Trophoblast cell (in vitro differentiated cells and primary cell): ENCODE measurements around the gene IKZF5.

Experiments
- DNase-seq, 2 donors: peaks; one replicate each; pipeline ENCODE4 v3.0.0-alpha.2; 2016
- H2AFZ ChIP-seq: 2 replicates; pipeline ENCODE4 v1.6.1; 2013; ENCODE audit warnings: low read length, moderate library complexity, mild to moderate bottlenecking; ENCODE audit not compliant: insufficient read depth, poor library complexity
- H2AK5ac ChIP-seq: 2 replicates; pipeline ENCODE4 v1.6.1; 2013; ENCODE audit warnings: mild to moderate bottlenecking, low read length
- H2BK120ac ChIP-seq: 2 replicates; pipeline ENCODE4 v1.6.1; 2013; ENCODE audit warnings: low read length, mild to moderate bottlenecking, moderate library complexity; ENCODE audit not compliant: insufficient read depth, poor library complexity
- H2BK12ac ChIP-seq: 2 replicates; pipeline ENCODE4 v1.6.1; 2013; ENCODE audit warnings: mild to moderate bottlenecking, low read length, moderate library complexity
- H2BK5ac ChIP-seq: 2 replicates; pipeline ENCODE4 v1.6.1; 2013; ENCODE audit warnings: low read length, low read depth, moderate library complexity, mild to moderate bottlenecking; ENCODE audit not compliant: poor library complexity
- H3K14ac ChIP-seq: 2 replicates; pipeline ENCODE4 v1.6.1; 2013; ENCODE audit warnings: mild to moderate bottlenecking, low read length
- H3K18ac ChIP-seq: 2 replicates; pipeline ENCODE4 v1.6.1; 2013; ENCODE audit warnings: mild to moderate bottlenecking, low read length
- H3K23ac ChIP-seq: 2 replicates; pipeline ENCODE4 v1.6.1; 2013; ENCODE audit warnings: low read length
- H3K27ac ChIP-seq: 2 replicates; pipeline ENCODE4 v1.5.1; 2013; ENCODE audit warnings: low read depth, mild to moderate bottlenecking, inconsistent platforms, low read length, moderate library complexity
- H3K27me3 ChIP-seq: 2 replicates; pipeline ENCODE4 v1.6.1; 2013; ENCODE audit warnings: inconsistent platforms, mild to moderate bottlenecking, low read length, moderate library complexity; ENCODE audit not compliant: insufficient read depth
- H3K36me3 ChIP-seq, 2 experiments: 1 replicate in 1 of 2; 2 replicates in 1 of 2; pipeline ENCODE4 v1.6.1; 2013; ENCODE audit warnings: low read length in 2 of 2, mild to moderate bottlenecking in 2 of 2, moderate library complexity in 1 of 2; ENCODE audit not compliant: insufficient read depth in 2 of 2, control insufficient read depth in 1 of 2
- H3K4ac ChIP-seq: 2 replicates; pipeline ENCODE4 v1.6.1; 2013; ENCODE audit warnings: low read depth, mild to moderate bottlenecking, low read length, moderate library complexity
- H3K4me1 ChIP-seq, 2 experiments: 1 replicate in 1 of 2; 2 replicates in 1 of 2; pipeline ENCODE4 v1.6.1; 2013; ENCODE audit warnings: low read length in 2 of 2, mild to moderate bottlenecking in 2 of 2, moderate library complexity in 1 of 2; ENCODE audit not compliant: insufficient read depth in 2 of 2, control insufficient read depth in 1 of 2
- H3K4me2 ChIP-seq: 2 replicates; pipeline ENCODE4 v1.6.1; 2013; ENCODE audit warnings: inconsistent platforms, mild to moderate bottlenecking, low read length, moderate library complexity
- H3K4me3 ChIP-seq: 2 replicates; pipeline ENCODE4 v1.5.1; 2013; ENCODE audit warnings: mild to moderate bottlenecking, low read depth, low read length, inconsistent platforms
- H3K79me1 ChIP-seq: one replicate; pipeline ENCODE4 v1.6.1; 2013; ENCODE audit warnings: low read length
- H3K79me2 ChIP-seq: 2 replicates; pipeline ENCODE4 v1.6.1; 2013; ENCODE audit warnings: low read length, mild to moderate bottlenecking; ENCODE audit not compliant: control insufficient read depth, insufficient read depth, poor library complexity
- H3K9ac ChIP-seq: 2 replicates; pipeline ENCODE4 v1.6.1; 2013; ENCODE audit warnings: mild to moderate bottlenecking, low read length
- H3K9me3 ChIP-seq: 2 replicates; pipeline ENCODE4 v1.6.1; 2013; ENCODE audit warnings: low read depth, mild to moderate bottlenecking, control low read depth, inconsistent platforms, low read length; ENCODE audit not compliant: insufficient read depth
- H4K12ac ChIP-seq: 2 replicates; pipeline ENCODE4 v1.6.1; 2013; ENCODE audit warnings: low read depth, mild to moderate bottlenecking, low read length, moderate library complexity
- H4K8ac ChIP-seq: 2 replicates; pipeline ENCODE4 v1.6.1; 2013; ENCODE audit warnings: low read depth, mild to moderate bottlenecking, low read length, moderate library complexity
- H4K91ac ChIP-seq: one replicate; pipeline ENCODE4 v1.6.1; 2013; ENCODE audit warnings: low read depth, mild to moderate bottlenecking, low read length, moderate library complexity
- WGBS: extraction: QIAGEN DNeasy Blood & Tissue Kit; methylation state at CpG from one replicate; pipeline ENCODE4 v1.1.7; 2013; ENCODE audit warnings: missing lambda C conversion rate; ENCODE audit not compliant: insufficient read length, insufficient coverage; ENCODE audit errors: extremely low coverage; 5-methylcytosine and 5-hydroxymethylcytosine counted together

The IKZF5 gene

GRCh38 chr10:122981066-122981464 is 27.5 kb downstream of the IKZF5 start:
- Histone ChIP-seq H2BK120ac (no peak overlapping the region), H3K27ac (no peak overlapping the region), H3K79me1 (peaks cover 3% of the 10 kb centered on the region), H4K8ac (no peak overlapping the region), H2AFZ (peak overlapping the region; percentile 48), H3K23ac (no peak overlapping the region), H3K4me3 (no peak overlapping the region), H2BK5ac (no peak overlapping the region), H2AK5ac (no peak overlapping the region), H3K9ac (no peak overlapping the region), H3K14ac (no peak overlapping the region), H3K18ac (no peak overlapping the region), H3K79me2 (peaks cover 2% of the 10 kb centered on the region), H4K12ac (no peak overlapping the region), H3K4ac (no peak overlapping the region), H3K36me3 (no peaks in the 10 kb centered on the region), H2BK12ac (no peak overlapping the region), H3K9me3 (no peaks in the 10 kb centered on the region), H3K4me1 (peaks cover 4% of the 10 kb centered on the region in 2 experiments), H3K27me3 (no peaks in the 10 kb centered on the region), H4K91ac (no peak overlapping the region), H3K4me2 (peak overlapping the region; percentile 66)
- peak in 1 of 2 donors; percentile 50 for DNase-seq
- no CpG with 5 or more reads among the region's 4 CpGs for WGBS

- Histone ChIP-seq H3K27me3 (no peaks in the 10 kb centered on the region), H2BK12ac (peak within 1 kb of the TSS; percentile 37), H3K4me1 (peaks cover 4% of the 10 kb centered on the region in 2 experiments), H3K4me3 (peak within 1 kb of the TSS; percentile 97), H3K4me2 (peak within 1 kb of the TSS; percentile 81), H3K36me3 (no peaks in the 10 kb centered on the region), H2AK5ac (no peak within 1 kb of the TSS), H3K4ac (peak within 1 kb of the TSS; percentile 91), H2BK5ac (peak within 1 kb of the TSS; percentile 91), H3K14ac (peak within 1 kb of the TSS; percentile 96), H4K12ac (peak within 1 kb of the TSS; percentile 99), H3K79me1 (peaks cover 3% of the 10 kb centered on the region), H2BK120ac (peak within 1 kb of the TSS; percentile 99), H3K9me3 (no peaks in the 10 kb centered on the region), H4K8ac (peak within 1 kb of the TSS; percentile 98), H3K9ac (peak within 1 kb of the TSS; percentile 95), H3K18ac (peak within 1 kb of the TSS; percentile 99), H3K27ac (peak within 1 kb of the TSS; percentile 80), H4K91ac (peak within 1 kb of the TSS; percentile 97), H3K79me2 (peaks cover 2% of the 10 kb centered on the region), H2AFZ (peak within 1 kb of the TSS; percentile 96), H3K23ac (no peak within 1 kb of the TSS)
- WGBS = no CpG with 5 or more reads among the region's 73 CpGs
- DNase-seq = peak; percentile 87 to 92
These were observed 28.2 kb downstream of the IKZF5 start, which contains the start of gene PSTK for GRCh38 chr10:122980209-122981065. Gene PSTK (plus strand): TSS chr10:122980401. CDS start chr10:122980480, 79 bp downstream.

DNA sequence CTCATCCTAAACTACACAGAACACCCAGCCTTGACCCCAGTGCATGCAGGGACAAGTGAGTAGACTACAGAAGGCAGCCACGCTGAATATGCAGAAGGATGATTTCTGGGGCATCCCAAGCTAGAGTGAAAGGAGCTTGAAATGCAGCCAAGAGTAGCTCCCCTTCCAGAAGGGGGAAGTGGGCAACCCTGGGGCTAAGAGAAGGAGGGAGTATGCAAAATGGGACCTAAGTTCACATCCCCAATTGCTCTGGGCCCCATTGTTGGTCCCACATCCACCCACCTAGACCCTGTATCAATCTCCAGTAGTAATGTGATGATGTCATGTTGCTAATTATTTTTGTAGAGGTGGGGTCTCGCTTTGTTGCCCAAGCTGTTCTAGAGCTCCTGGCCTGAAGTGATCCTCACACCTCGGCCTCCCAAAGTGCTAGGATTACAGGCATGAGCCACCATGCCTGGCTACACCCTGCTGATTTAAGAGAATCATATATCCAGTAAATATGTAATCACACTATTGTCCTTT is 34.0 kb downstream of the IKZF5 start:
- no peak overlapping the region for H3K18ac ChIP-seq
- DNase-seq = no peak
- H4K8ac ChIP-seq = no peak overlapping the region
- H4K91ac ChIP-seq = no peak overlapping the region
- H2AK5ac ChIP-seq = no peak overlapping the region
- no peak overlapping the region for H2BK120ac ChIP-seq
- H3K27ac ChIP-seq = no peak overlapping the region
- no peak overlapping the region for H3K4me3 ChIP-seq
- WGBS = no CpG with 5 or more reads among the region's 3 CpGs
- no peaks in the 10 kb centered on the region for H3K79me1 ChIP-seq
- no peaks in the 10 kb centered on the region for H3K4me1 ChIP-seq
- H4K12ac ChIP-seq = no peak overlapping the region
- no peaks in the 10 kb centered on the region for H3K9me3 ChIP-seq
- H3K79me2 ChIP-seq = no peaks in the 10 kb centered on the region
- no peak overlapping the region for H3K9ac ChIP-seq
- H3K4me2 ChIP-seq = no peak overlapping the region
- no peak overlapping the region for H2AFZ ChIP-seq
- no peaks in the 10 kb centered on the region for H3K36me3 ChIP-seq
- H3K14ac ChIP-seq = no peak overlapping the region
- H3K23ac ChIP-seq = no peak overlapping the region
- H2BK5ac ChIP-seq = no peak overlapping the region
- no peaks in the 10 kb centered on the region for H3K27me3 ChIP-seq
- H2BK12ac ChIP-seq = no peak overlapping the region
- no peak overlapping the region for H3K4ac ChIP-seq

DNA sequence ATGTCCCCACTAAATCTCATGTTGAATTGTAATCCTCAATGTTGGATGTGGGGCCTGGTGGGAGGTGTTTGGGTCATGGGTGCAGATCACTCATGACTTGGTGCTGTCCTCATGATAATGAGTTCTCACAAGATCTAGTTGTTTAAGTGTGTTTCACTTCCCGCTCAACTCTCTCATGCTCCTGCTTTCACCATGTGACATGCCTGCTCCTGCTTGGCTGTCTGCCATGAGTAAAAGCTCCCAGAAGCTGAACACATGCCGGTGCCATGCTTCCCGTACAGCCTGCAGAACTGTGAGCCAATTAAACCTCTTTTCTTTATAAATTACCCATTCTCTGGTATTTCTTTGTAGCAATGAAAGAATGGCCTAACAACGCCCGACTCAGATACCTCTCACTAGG is 34.6 kb downstream of the IKZF5 start:
- no peak overlapping the region for H2BK120ac ChIP-seq
- no peak overlapping the region for H4K12ac ChIP-seq
- H3K27me3 ChIP-seq = no peaks in the 10 kb centered on the region
- H3K4me1 ChIP-seq = no peaks in the 10 kb centered on the region
- no peak overlapping the region for H3K27ac ChIP-seq
- no peak overlapping the region for H3K4me3 ChIP-seq
- no peak overlapping the region for H3K4me2 ChIP-seq
- no CpG with 5 or more reads among the region's 5 CpGs for WGBS
- no peak overlapping the region for H2AFZ ChIP-seq
- H4K8ac ChIP-seq = no peak overlapping the region
- H3K14ac ChIP-seq = no peak overlapping the region
- no peak overlapping the region for H3K18ac ChIP-seq
- no peak overlapping the region for H3K23ac ChIP-seq
- H3K4ac ChIP-seq = no peak overlapping the region
- DNase-seq = no peak
- H4K91ac ChIP-seq = no peak overlapping the region
- no peaks in the 10 kb centered on the region for H3K36me3 ChIP-seq
- no peaks in the 10 kb centered on the region for H3K9me3 ChIP-seq
- no peak overlapping the region for H2BK5ac ChIP-seq
- no peaks in the 10 kb centered on the region for H3K79me2 ChIP-seq
- no peak overlapping the region for H2BK12ac ChIP-seq
- H3K79me1 ChIP-seq = no peaks in the 10 kb centered on the region
- no peak overlapping the region for H3K9ac ChIP-seq
- no peak overlapping the region for H2AK5ac ChIP-seq
